Endothelial cell of umbilical vein (primary cell): Measurements from ENCODE around the gene TNFAIP6. TPM values are rescaled to one million over a fixed set of nuclear protein-coding genes. Genes with fewer than 3 reads are reported as not detected.

ENCODE experiments used
- BruUV-seq: library from RNA; stranded (reverse); fragments of 400-500 nt; replicated peaks from 2 replicates; lab custom pipeline; 2021; lab: Mats Ljungman, UMichigan
- CTCF ChIA-PET: fragments of 300-600, 350-600 bp; sonication (Branson Sonifier 250); formaldehyde crosslinking; loops from one replicate; lab custom pipeline; 2021; ENCODE audit warnings: antibody characterized with exemption, inconsistent platforms; lab: Charles Lee
- POLR2A ChIA-PET: fragments of 300-600, 350-600 bp; sonication (Branson Sonifier 250); formaldehyde crosslinking; loops from one replicate; lab custom pipeline; 2021; ENCODE audit warnings: antibody characterized with exemption, inconsistent platforms; lab: Charles Lee
- DNase-seq: peaks from one replicate; pipeline ENCODE4 v3.0.0-alpha.2; 2011; ENCODE audit warnings: low read depth, low spot score
- FAIRE-seq: peaks from 2 replicates; lab custom pipeline; 2011; peaks lifted over from hg19 to GRCh38; lab: Jason Lieb, UNC
- H2AFZ ChIP-seq: 2 replicates; pipeline ENCODE4 v1.6.0; 2012; ENCODE audit warnings: low read depth, low read length, control low read depth, inconsistent platforms
- H3K27ac ChIP-seq: 2 replicates; pipeline ENCODE4 v1.5.1; 2011; ENCODE audit warnings: low read depth, mild to moderate bottlenecking, control low read depth, low read length, moderate library complexity; ENCODE audit not compliant: insufficient read depth
- H3K27me3 ChIP-seq, 2 experiments: 2 replicates each; pipeline versions ENCODE4 v1.6.0 to v1.6.1; 2011; ENCODE audit warnings: low read length in 2 of 2, mixed read lengths in 1 of 2; ENCODE audit not compliant: control insufficient read depth in 2 of 2, insufficient read depth in 2 of 2
- H3K36me3 ChIP-seq, 2 experiments: 2 replicates in 1 of 2; 3 replicates in 1 of 2; pipeline ENCODE4 v1.5.1; 2011; ENCODE audit warnings: low read length in 2 of 2, mild to moderate bottlenecking in 1 of 2, moderate library complexity in 1 of 2; ENCODE audit not compliant: control insufficient read depth in 2 of 2, insufficient read depth in 2 of 2; ENCODE audit errors: extremely low read depth in 1 of 2
- H3K4me1 ChIP-seq: 3 replicates; pipeline ENCODE4 v1.5.1; 2011; ENCODE audit warnings: mild to moderate bottlenecking, low read length; ENCODE audit not compliant: control insufficient read depth, insufficient read depth; ENCODE audit errors: extremely low read depth
- H3K4me2 ChIP-seq: 2 replicates; pipeline ENCODE4 v1.6.1; 2011; ENCODE audit warnings: low read length, control low read depth, mixed read lengths; ENCODE audit not compliant: insufficient read depth
- H3K4me3 ChIP-seq, 3 experiments: fragments of 200-600 bp in 1 of 3; sonication (generic), shearing (Covaris generic) in 1 of 3; replicated peaks in 1 of 3; 2 replicates each; pipeline ENCODE4 v1.5.1; 2011 to 2016; ENCODE audit warnings: control low read depth in 3 of 3, low read length in 3 of 3, mild to moderate bottlenecking in 2 of 3, inconsistent platforms in 1 of 3, low read depth in 1 of 3, moderate library complexity in 1 of 3; ENCODE audit not compliant: insufficient read depth in 1 of 3
- H3K79me2 ChIP-seq: 2 replicates; pipeline ENCODE4 v1.6.0; 2012; ENCODE audit warnings: low read length, inconsistent platforms; ENCODE audit not compliant: control insufficient read depth, insufficient read depth
- H3K9ac ChIP-seq: replicated peaks from 2 replicates; pipeline ENCODE3; 2011; ENCODE audit warnings: low read length, control low read depth; ENCODE audit not compliant: insufficient read depth; ENCODE audit errors: extremely low read depth
- H3K9me1 ChIP-seq: replicated peaks from 3 replicates; pipeline ENCODE4 v1.6.0; 2011; ENCODE audit warnings: mild to moderate bottlenecking, low read length; ENCODE audit not compliant: control insufficient read depth, insufficient read depth; ENCODE audit errors: extremely low read depth
- H3K9me3 ChIP-seq: replicated peaks from 2 replicates; pipeline ENCODE4 v1.5.1; 2012; ENCODE audit warnings: low read length, inconsistent platforms; ENCODE audit not compliant: control insufficient read depth, insufficient read depth
- H4K20me1 ChIP-seq: replicated peaks from 2 replicates; pipeline ENCODE3; 2011; ENCODE audit warnings: mild to moderate bottlenecking, low read length; ENCODE audit not compliant: control insufficient read depth, insufficient read depth; ENCODE audit errors: extremely low read depth
- CTCF ChIP-seq, 2 donors: IDR thresholded peaks; 1 replicate in 1 of 2; 2 replicates in 1 of 2; pipeline ENCODE4 v1.5.1; 2011; ENCODE audit warnings: low read length in 2 of 2, mild to moderate bottlenecking in 2 of 2, moderate library complexity in 2 of 2, control low read depth in 1 of 2, inconsistent platforms in 1 of 2, low read depth in 1 of 2; ENCODE audit not compliant: insufficient read depth in 1 of 2; ENCODE audit errors: extremely low read depth in 1 of 2
- EZH2 ChIP-seq: IDR thresholded peaks from 2 replicates; pipeline ENCODE4 v1.6.1; 2012; ENCODE audit warnings: borderline replicate concordance, low read depth, mild to moderate bottlenecking, moderate library complexity, low read length, inconsistent platforms; ENCODE audit not compliant: severe bottlenecking
- FOS ChIP-seq: IDR thresholded peaks from 2 replicates; pipeline ENCODE4 v1.6.1; 2011; ENCODE audit warnings: mild to moderate bottlenecking, low read length, moderate library complexity, borderline replicate concordance; ENCODE audit not compliant: insufficient read depth
- GATA2 ChIP-seq: IDR thresholded peaks from 2 replicates; pipeline ENCODE4 v1.7.0; 2011; ENCODE audit warnings: low read depth, mild to moderate bottlenecking, moderate library complexity, mixed read lengths, low read length; ENCODE audit not compliant: insufficient read length, insufficient read depth
- JUN ChIP-seq: IDR thresholded peaks from 2 replicates; pipeline ENCODE4 v1.6.1; 2011; ENCODE audit warnings: borderline replicate concordance, low read depth; ENCODE audit not compliant: insufficient read length, insufficient read depth
- MYC ChIP-seq: IDR thresholded peaks from one replicate; pipeline ENCODE4 v1.6.1; 2011; ENCODE audit warnings: mild to moderate bottlenecking, low read depth, low read length
- POLR2A ChIP-seq: IDR thresholded peaks from 2 replicates; pipeline ENCODE4 v1.6.1; 2012; ENCODE audit warnings: low read depth, mild to moderate bottlenecking, control low read depth, low read length
- POLR2AphosphoS5 ChIP-seq: IDR thresholded peaks from 2 replicates; pipeline ENCODE4 v1.6.1; 2012; ENCODE audit warnings: low read depth, mild to moderate bottlenecking, control low read depth, low read length, moderate library complexity; ENCODE audit not compliant: insufficient read depth
- dilution Hi-C: fragments of 300-500 bp; cut with MboI; formaldehyde crosslinking; loops from one replicate; pipeline ENCODE4 v1.15.0; 2019; ENCODE audit warnings: low sequenced_read_pairs; ENCODE audit not compliant: extremely low pct_ligation_motif_present
- intact Hi-C: fragments of 100-400 bp; cut with micrococcal nuclease; formaldehyde crosslinking; loops from one replicate; pipeline ENCODE4 v1.10.0; 2022
- polyA plus RNA-seq, 4 experiments: library from polyadenylated mRNA; depleted of rRNA in 3 of 4; stranded (reverse) in 3 of 4; unstranded in 1 of 4; fragments of >200 nt; gene quantifications; 2 replicates each; pipeline versions ENCODE4 v1.2.1 to v1.2.3, GENCODE V29; 2011 to 2012; ENCODE audit warnings: missing spikeins in 1 of 4
- total RNA-seq: library from RNA; stranded (reverse); gene quantifications from 2 replicates; pipeline ENCODE4 v1.2.3, GENCODE V29; 2021
- TF ChIP-seq, protein P1 (sequence below): IDR thresholded peaks from 2 replicates; pipeline ENCODE4 v1.6.1; 2011; ENCODE audit not compliant: insufficient read depth, insufficient read length

The TNFAIP6 gene
- total and polyA plus RNA-seq, 2 donors (not counting 3 experiments of a cell fraction or from before 2014, with no cell fraction given), result not detected

DNA sequence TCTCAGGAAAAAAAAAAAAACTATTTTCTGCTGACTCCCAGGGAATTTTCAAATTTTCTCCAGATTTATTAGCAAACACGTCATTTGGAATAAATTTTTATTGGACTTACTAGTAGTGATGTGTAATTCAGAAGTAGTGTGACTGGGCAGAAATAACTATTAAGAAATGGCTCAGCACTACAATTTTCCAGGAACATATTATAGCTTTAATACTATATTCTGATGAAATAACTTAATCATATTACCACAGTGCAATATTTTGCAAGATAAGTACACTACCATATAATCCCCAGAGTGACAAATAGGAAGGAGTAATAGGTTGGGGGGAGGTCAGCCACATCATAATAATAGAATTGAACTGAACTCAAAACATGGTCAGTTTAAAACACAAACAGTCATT lies 19.7 kb upstream of the TNFAIP6 start:
- FAIRE-seq (no peak), DNase-seq (no peak)
- intact Hi-C loops (no loop called here), dilution Hi-C loops (no loop called here)
- H3K9me3 ChIP-seq, result no peaks in the 10 kb centered on the region
- H3K4me1 ChIP-seq, result peaks cover 37% of the 10 kb centered on the region
- peak overlapping the region; percentile 51 for H3K27ac ChIP-seq
- H3K36me3 ChIP-seq, result no peaks in the 10 kb centered on the region
- H3K79me2 ChIP-seq, result no peaks in the 10 kb centered on the region
- CTCF ChIA-PET, result interaction anchor here (0.8 to 1.8 kb wide), 2 partner anchors 8 to 25 kb away, joined by 3 to 6 read pairs; no protein-coding TSS in a partner anchor
- H2AFZ ChIP-seq, result peak overlapping the region; percentile 35
- no peaks in the 10 kb centered on the region for H4K20me1 ChIP-seq
- no peak overlapping the region for H3K9ac ChIP-seq
- TF ChIP-seq POLR2AphosphoS5 (no peak), POLR2A (no peak), EZH2 (no peak), MYC (no peak), FOS (no peak), GATA2 (no peak), JUN (no peak), CTCF (IDR thresholded peaks at IDR 0.05; ENCODE audit: extremely low read depth in 1 of 2, insufficient read depth in 1 of 2, low read depth in 1 of 2, low read length in 2 of 2) (no peak)
- TF ChIP-seq, protein P1, sequence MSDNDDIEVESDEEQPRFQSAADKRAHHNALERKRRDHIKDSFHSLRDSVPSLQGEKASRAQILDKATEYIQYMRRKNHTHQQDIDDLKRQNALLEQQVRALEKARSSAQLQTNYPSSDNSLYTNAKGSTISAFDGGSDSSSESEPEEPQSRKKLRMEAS, result no peak
- H3K4me2 ChIP-seq, result peak overlapping the region; percentile 30
- POLR2A ChIA-PET, result no interaction called here
- BruUV-seq, result no TSS peak
- H3K9me1 ChIP-seq, result no peaks in the 10 kb centered on the region
- H3K4me3 ChIP-seq, result no peak overlapping the region
- no peaks in the 10 kb centered on the region for H3K27me3 ChIP-seq
